Ovary (tissue), 10 donors: ENCODE measurements around the gene SHTN1. TPM values are rescaled to one million over a fixed set of nuclear protein-coding genes. Genes with fewer than 3 reads are reported as not detected.

Experiments
- DNase-seq, 5 donors: peaks; one replicate each; pipeline ENCODE4 v3.0.0-alpha.2; 2019 to 2020
- H3K27ac ChIP-seq, 2 donors: fragments of 200-600 bp; one replicate each; pipeline versions ENCODE4 v1.5.1 to v1.8.0; 2019 to 2022
- H3K27me3 ChIP-seq: fragments of 200-600 bp; one replicate; pipeline ENCODE4 v1.8.0; 2022
- H3K36me3 ChIP-seq: fragments of 200-600 bp; sonication (generic); one replicate; pipeline ENCODE4 v1.5.1; 2019
- H3K4me1 ChIP-seq: one replicate; pipeline ENCODE4 v1.8.1; 2013; ENCODE audit warnings: mild to moderate bottlenecking, moderate library complexity; ENCODE audit not compliant: insufficient read depth
- H3K4me3 ChIP-seq: fragments of 200-600 bp; sonication (generic); one replicate; pipeline ENCODE4 v1.5.1; 2017
- H3K9me3 ChIP-seq, 2 donors: fragments of 200-600 bp in 1 of 2; sonication (generic) in 1 of 2; one replicate each; pipeline versions ENCODE4 v1.5.1 to v1.8.1; 2013 to 2019; ENCODE audit warnings: mild to moderate bottlenecking in 1 of 2, moderate library complexity in 1 of 2
- CTCF ChIP-seq, 3 donors: fragments of 450-650 bp in 2 of 3; fragments of 200-600 bp in 1 of 3; IDR thresholded peaks; one replicate each; pipeline versions ENCODE4 v1.5.1 to v1.8.0; 2016 to 2022; ENCODE audit warnings: antibody characterized with exemption in 3 of 3, mild to moderate bottlenecking in 1 of 3
- EP300 ChIP-seq: sonication (generic); formaldehyde crosslinking; IDR thresholded peaks from one replicate; pipeline ENCODE4 v1.6.1; 2017; ENCODE audit warnings: antibody characterized with exemption
- POLR2A ChIP-seq: fragments of 450-650 bp; IDR thresholded peaks from one replicate; pipeline ENCODE4 v1.6.1; 2017; ENCODE audit warnings: antibody characterized with exemption, mild to moderate bottlenecking, moderate library complexity
- WGBS, 3 donors: extraction: QIAGEN DNeasy Blood & Tissue Kit in 1 of 3; methylation state at CpG; one replicate each; pipeline versions ENCODE4 v1.1.5 to v1.1.7; 2013 to 2017; 5-methylcytosine and 5-hydroxymethylcytosine counted together
- intact Hi-C, 4 donors: fragments of 100-400 bp; cut with DNase I; formaldehyde crosslinking; loops; one replicate each; pipeline versions ENCODE4 v1.11.0 to v1.15.1; 2022 to 2023
- long read RNA-seq, 3 donors: library from polyadenylated mRNA in 2 of 3; unstranded in 2 of 3; transcript quantifications; one replicate each; pipeline ENCODE4 v2.0.0 and lab custom pipeline, GENCODE V29; 2021 to 2026
- polyA plus RNA-seq, 2 donors: library from polyadenylated mRNA; stranded (reverse); fragments of 200-250 nt in 1 of 2; fragments of 350-450 nt in 1 of 2; fragmentation: Illumina TruSeq in 1 of 2; extraction: RNeasy Lipid Tissue Mini Kit (QIAGEN cat#74804) in 1 of 2; gene quantifications; one replicate each; pipeline ENCODE4 v1.2.3, GENCODE V29; 2013 to 2014
- total RNA-seq, 7 donors: library from RNA; depleted of rRNA in 2 of 7; stranded (reverse); fragments of >200 nt in 2 of 7; fragmentation: NEBNext Ultra II Directional in 3 of 7; extraction: Animal tissue kit (Norgen Biotek cat#: 25700) in 3 of 7; gene quantifications; one replicate each; pipeline versions ENCODE4 v1.1.0 to v1.2.4, GENCODE V29; 2016 to 2023
- donor health status: DM: no; HTN: no; CAD: no; lungs with moderate emphysema.
- donor health status: DM: no; HTN: no; CAD: no.
- donor health status: Bipolar disorder and iron deficiency.
- donor health status: DM: yes; HTN: yes; CAD: no.
- donor health status: DM: no; HTN: no; CAD: no.
- donor health status: DM: yes; HTN: yes; CAD: no.

The SHTN1 gene
- total RNA-seq: 10 to 100 TPM in 6 of 7 donors, 1 to 10 TPM in 1; 8.6 to 22.1 (median 20.3) TPM
- polyA plus RNA-seq: 10 to 100 TPM in 1 of 2 donors, 1 to 10 TPM in 1; 4.7 to 16.3 TPM
- long read RNA-seq, donor 1, full-length matches to known transcripts: 3 of 13 reads
- long read RNA-seq, donor 1, partial matches to known transcripts: 6 of 13 reads
- long read RNA-seq, donor 1, other reads (novel, unspliced or antisense): 4 of 13 reads
- long read RNA-seq, donor 2, full-length matches to known transcripts: 2 of 2 reads
- long read RNA-seq, donor 2, partial matches to known transcripts: 0 of 2 reads
- long read RNA-seq, donor 2, other reads (novel, unspliced or antisense): 0 of 2 reads
- long read RNA-seq, donor 3, full-length matches to known transcripts: 9 of 21 reads
- long read RNA-seq, donor 3, partial matches to known transcripts: 4 of 21 reads
- long read RNA-seq, donor 3, other reads (novel, unspliced or antisense): 8 of 21 reads

- intact Hi-C loops: no loop called here
- no peaks in the 10 kb centered on the region for H3K9me3 ChIP-seq
- H3K36me3 ChIP-seq: no peaks in the 10 kb centered on the region
- H3K4me1 ChIP-seq: no peaks in the 10 kb centered on the region
- H3K27me3 ChIP-seq: no peaks in the 10 kb centered on the region
- no peak for TF ChIP-seq EP300
- TF ChIP-seq POLR2A: no peak
- TF ChIP-seq CTCF (IDR thresholded peaks at IDR 0.05): no peak
- peak; percentile 78 to 87 (median 84) for DNase-seq
- H3K27ac ChIP-seq: peak within 1 kb of the TSS; percentile 31 to 69
- WGBS, 3 donors: 0 to 2% (median 0%) methylated on average over 31 to 46 of the region's 46 CpGs
- peak within 1 kb of the TSS; percentile 69 for H3K4me3 ChIP-seq
These were observed at the start of gene SHTN1 for GRCh38 chr10:117005026-117005526. Gene SHTN1 (minus strand): TSS chr10:117005187. CDS start chr10:117005079, 108 bp downstream.

GRCh38 chr10:117053482-117053881, 48.5 kb upstream of the SHTN1 start:
- DNase-seq: no peak
- intact Hi-C loops: no loop called here
- no peak overlapping the region for H3K27ac ChIP-seq
- no peaks in the 10 kb centered on the region for H3K9me3 ChIP-seq
- 81 to 91% (median 87%) methylated on average over 1 of the region's 1 CpG for WGBS, 3 donors
- H3K4me3 ChIP-seq: no peak overlapping the region
- TF ChIP-seq POLR2A (no peak), CTCF (IDR thresholded peaks at IDR 0.05) (no peak), EP300 (no peak)
- no peaks in the 10 kb centered on the region for H3K36me3 ChIP-seq
- H3K27me3 ChIP-seq: no peaks in the 10 kb centered on the region
- no peaks in the 10 kb centered on the region for H3K4me1 ChIP-seq

- Histone ChIP-seq H3K9me3 (no peaks in the 10 kb centered on the region), H3K36me3 (no peaks in the 10 kb centered on the region), H3K27me3 (no peaks in the 10 kb centered on the region), H3K4me3 (no peak overlapping the region), H3K27ac (no peak overlapping the region), H3K4me1 (no peaks in the 10 kb centered on the region)
- TF ChIP-seq CTCF (IDR thresholded peaks at IDR 0.05): no peak
- TF ChIP-seq EP300: no peak
- no peak for TF ChIP-seq POLR2A
- 71 to 76% (median 71%) methylated on average over 2 of the region's 2 CpGs for WGBS, 3 donors
- no peak for DNase-seq
- intact Hi-C loops: no loop called here
These were observed 43.0 kb upstream of the SHTN1 start for GRCh38 chr10:117047947-117048346.

GRCh38 chr10:117016266-117016665, 11.3 kb upstream of the SHTN1 start:
- TF ChIP-seq CTCF (IDR thresholded peaks at IDR 0.05) (no peak), EP300 (no peak), POLR2A (no peak)
- 87 to 91% (median 90%) methylated on average over 8 of the region's 8 CpGs for WGBS, 3 donors
- DNase-seq: no peak
- H3K4me3 ChIP-seq: no peak overlapping the region
- H3K27me3 ChIP-seq: no peaks in the 10 kb centered on the region
- no peaks in the 10 kb centered on the region for H3K4me1 ChIP-seq
- no peaks in the 10 kb centered on the region for H3K9me3 ChIP-seq
- intact Hi-C loops: no loop called here
- H3K36me3 ChIP-seq: no peaks in the 10 kb centered on the region
- no peak overlapping the region for H3K27ac ChIP-seq
